Measurements from ENCODE around the gene PPARA.

DNA sequence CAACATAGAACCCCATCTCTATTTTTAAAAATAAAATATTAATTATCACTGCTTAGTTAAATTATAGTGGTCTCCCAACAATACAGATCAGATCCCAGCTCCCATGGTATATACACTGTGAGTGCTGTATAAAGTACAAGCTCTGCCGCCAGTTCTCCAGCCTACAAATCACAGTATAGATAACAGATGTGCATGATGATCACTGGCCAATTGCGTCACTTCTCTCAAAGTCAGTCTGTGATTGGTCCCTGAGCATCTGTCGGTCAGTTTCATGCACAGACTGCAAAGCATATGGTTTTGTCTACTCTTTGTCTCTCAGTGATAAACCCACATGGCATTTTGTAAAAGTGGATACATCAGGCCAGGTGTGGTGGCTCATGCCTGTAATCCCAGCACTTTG is 15.7 kb downstream of the PPARA start:
- no peak for TF ChIP-seq CTCF (conservative IDR thresholded peaks at IDR 0.05; ENCODE audit: low read depth, low read length)
- no peak for TF ChIP-seq EZH2phosphoT487 (IDR thresholded peaks at IDR 0.05; ENCODE audit: borderline replicate concordance, low read length)
- no peak for TF ChIP-seq EZH2 (IDR thresholded peaks at IDR 0.05; ENCODE audit: low read length, unreplicated experiment)
